ENCODE data around the gene CDCA4. TPM values are rescaled to one million over a fixed set of nuclear protein-coding genes. Genes with fewer than 3 reads are reported as not detected.

Gene CDCA4
- total RNA-seq, 1 donor from 2014 or later = 40.1 TPM

GRCh38 chr14:104966261-104966865, 54.5 kb downstream of the CDCA4 start:
- peaks cover 8% of the 10 kb centered on the region for H3K27me3 Mint-ChIP-seq (ENCODE audit: unreplicated experiment)
- H3K4me1 Mint-ChIP-seq (ENCODE audit: unreplicated experiment) = peaks cover 12% of the 10 kb centered on the region
- no peaks in the 10 kb centered on the region for H3K9me3 Mint-ChIP-seq (ENCODE audit: unreplicated experiment)
- TF ChIP-seq CTCF (IDR thresholded peaks at IDR 0.05; ENCODE audit: unreplicated experiment) = no peak
- H3K4me3 Mint-ChIP-seq (ENCODE audit: unreplicated experiment) = no peak overlapping the region
- DNase-seq (ENCODE audit: low spot score) = no peak
- no peaks in the 10 kb centered on the region for H3K36me3 Mint-ChIP-seq (ENCODE audit: low read depth, unreplicated experiment)
- no peak overlapping the region for H3K27ac Mint-ChIP-seq (ENCODE audit: unreplicated experiment)

- Mint-ChIP-seq H3K4me1 (ENCODE audit: unreplicated experiment) (peaks cover 12% of the 10 kb centered on the region), H3K36me3 (ENCODE audit: low read depth, unreplicated experiment) (no peaks in the 10 kb centered on the region), H3K27me3 (ENCODE audit: unreplicated experiment) (peaks cover 6% of the 10 kb centered on the region), H3K9me3 (ENCODE audit: unreplicated experiment) (no peaks in the 10 kb centered on the region), H3K27ac (ENCODE audit: unreplicated experiment) (no peak overlapping the region), H3K4me3 (ENCODE audit: unreplicated experiment) (no peak overlapping the region)
- DNase-seq (ENCODE audit: low spot score) = no peak
- TF ChIP-seq CTCF (IDR thresholded peaks at IDR 0.05; ENCODE audit: unreplicated experiment) = no peak
These were observed 55.2 kb downstream of the CDCA4 start for GRCh38 chr14:104965561-104966231.

- H3K36me3 Mint-ChIP-seq (ENCODE audit: low read depth, unreplicated experiment) = no peaks in the 10 kb centered on the region
- TF ChIP-seq CTCF (IDR thresholded peaks at IDR 0.05; ENCODE audit: unreplicated experiment) = no peak
- H3K27me3 Mint-ChIP-seq (ENCODE audit: unreplicated experiment) = peaks cover 6% of the 10 kb centered on the region
- no peaks in the 10 kb centered on the region for H3K9me3 Mint-ChIP-seq (ENCODE audit: unreplicated experiment)
- H3K27ac Mint-ChIP-seq (ENCODE audit: unreplicated experiment) = no peak overlapping the region
- peaks cover 12% of the 10 kb centered on the region for H3K4me1 Mint-ChIP-seq (ENCODE audit: unreplicated experiment)
- no peak overlapping the region for H3K4me3 Mint-ChIP-seq (ENCODE audit: unreplicated experiment)
- no peak for DNase-seq (ENCODE audit: low spot score)
These were observed 56.3 kb downstream of the CDCA4 start for GRCh38 chr14:104964546-104964945.

Other genes with a start within 250 kb of the CDCA4 start
- gene AKT1, start 225.3 kb downstream of the CDCA4 start, total RNA-seq (ENCODE audit: unreplicated experiment) = 133 TPM
- gene ZBTB42, start 220.0 kb downstream of the CDCA4 start, total RNA-seq (ENCODE audit: unreplicated experiment) = 2.4 TPM
- 11.3 TPM for gene CEP170B, start 155.8 kb downstream of the CDCA4 start, total RNA-seq (ENCODE audit: unreplicated experiment)
- gene PLD4, start 96.2 kb downstream of the CDCA4 start, total RNA-seq (ENCODE audit: unreplicated experiment) = 1.3 TPM
- 26.9 TPM for gene AHNAK2, start 42.7 kb downstream of the CDCA4 start, total RNA-seq (ENCODE audit: unreplicated experiment)
- gene CLBA1, start 35.3 kb downstream of the CDCA4 start, total RNA-seq (ENCODE audit: unreplicated experiment) = 13.5 TPM
- not detected for gene GPR132, start 44.3 kb upstream of the CDCA4 start, total RNA-seq (ENCODE audit: unreplicated experiment)
- gene JAG2, start 147.7 kb upstream of the CDCA4 start, total RNA-seq (ENCODE audit: unreplicated experiment) = 280 TPM
- 135 TPM for gene NUDT14, start 160.2 kb upstream of the CDCA4 start, total RNA-seq (ENCODE audit: unreplicated experiment)
- gene BTBD6, start 227.4 kb upstream of the CDCA4 start, total RNA-seq (ENCODE audit: unreplicated experiment) = 45.1 TPM